ENCODE measurements around the gene CDIPT.

The CDIPT gene

DNA sequence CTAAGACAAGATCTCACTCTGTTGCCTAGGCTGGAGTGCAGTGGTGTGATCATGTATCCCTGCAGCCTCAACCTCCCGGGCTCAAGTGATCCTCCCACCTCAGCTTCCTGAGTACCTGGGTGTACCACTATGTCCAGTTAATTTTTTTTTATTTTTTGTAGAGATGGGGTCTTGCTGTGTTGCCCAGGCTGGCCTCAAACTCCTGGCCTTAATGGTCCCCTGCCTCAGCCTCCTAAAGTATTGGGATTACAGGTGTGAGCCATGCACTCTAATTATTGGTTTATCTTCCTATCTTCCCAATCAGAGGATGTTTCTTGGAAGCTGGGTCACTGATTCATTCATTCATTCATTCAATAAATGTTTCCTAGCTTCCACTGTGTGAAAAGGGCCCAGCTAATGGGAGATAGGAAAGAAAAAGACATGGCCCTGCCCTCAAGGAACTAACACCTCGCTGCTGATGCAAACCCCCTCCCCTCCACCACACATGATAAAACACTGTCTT is 45.7 kb upstream of the CDIPT start:
- DNase-seq (ENCODE audit: low read depth, low spot score), result no peak
- TF ChIP-seq, protein P1, sequence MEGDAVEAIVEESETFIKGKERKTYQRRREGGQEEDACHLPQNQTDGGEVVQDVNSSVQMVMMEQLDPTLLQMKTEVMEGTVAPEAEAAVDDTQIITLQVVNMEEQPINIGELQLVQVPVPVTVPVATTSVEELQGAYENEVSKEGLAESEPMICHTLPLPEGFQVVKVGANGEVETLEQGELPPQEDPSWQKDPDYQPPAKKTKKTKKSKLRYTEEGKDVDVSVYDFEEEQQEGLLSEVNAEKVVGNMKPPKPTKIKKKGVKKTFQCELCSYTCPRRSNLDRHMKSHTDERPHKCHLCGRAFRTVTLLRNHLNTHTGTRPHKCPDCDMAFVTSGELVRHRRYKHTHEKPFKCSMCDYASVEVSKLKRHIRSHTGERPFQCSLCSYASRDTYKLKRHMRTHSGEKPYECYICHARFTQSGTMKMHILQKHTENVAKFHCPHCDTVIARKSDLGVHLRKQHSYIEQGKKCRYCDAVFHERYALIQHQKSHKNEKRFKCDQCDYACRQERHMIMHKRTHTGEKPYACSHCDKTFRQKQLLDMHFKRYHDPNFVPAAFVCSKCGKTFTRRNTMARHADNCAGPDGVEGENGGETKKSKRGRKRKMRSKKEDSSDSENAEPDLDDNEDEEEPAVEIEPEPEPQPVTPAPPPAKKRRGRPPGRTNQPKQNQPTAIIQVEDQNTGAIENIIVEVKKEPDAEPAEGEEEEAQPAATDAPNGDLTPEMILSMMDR (IDR thresholded peaks at IDR 0.05; ENCODE audit: insufficient read depth, low read length, missing control alignments), result no peak
- POLR2A ChIA-PET, result interaction anchor here (1.1 to 1.4 kb wide), 2 partner anchors 8 to 9 kb away, joined by 4 read pairs; partner anchors contain the start of genes ASPHD1 and SEZ6L2
- no peak overlapping the region for H3K4me3 ChIP-seq (ENCODE audit: low read depth, low read length)
- CTCF ChIA-PET, result interaction anchor here (1.0 to 1.6 kb wide), 4 partner anchors 9 to 123 kb away, joined by 3 to 5 read pairs (median 4); partner anchors contain the start of gene SEZ6L2

DNA sequence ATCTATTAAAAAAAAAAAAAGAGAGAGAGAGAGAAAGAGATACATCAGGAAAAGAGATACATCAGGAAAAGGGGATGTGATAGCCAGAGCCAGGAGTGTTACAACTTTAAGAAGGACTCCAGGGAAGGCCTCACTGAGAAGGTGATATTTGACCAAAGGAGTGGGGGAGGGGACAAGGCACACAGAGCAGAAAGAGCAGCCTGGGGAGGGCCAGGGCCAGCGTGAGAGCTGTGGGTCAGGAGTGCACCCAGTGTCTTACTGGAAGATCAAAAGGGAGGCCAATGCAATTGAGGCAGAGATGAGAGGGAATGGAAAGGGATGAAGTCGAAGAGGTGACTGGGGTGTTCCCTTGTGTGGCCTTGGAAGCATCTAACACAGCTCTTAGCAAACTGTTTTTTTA is 44.9 kb upstream of the CDIPT start:
- no peak overlapping the region for H3K4me3 ChIP-seq (ENCODE audit: low read depth, low read length)
- TF ChIP-seq, protein P1 (IDR thresholded peaks at IDR 0.05; ENCODE audit: insufficient read depth, low read length, missing control alignments), result no peak
- DNase-seq (ENCODE audit: low read depth, low spot score), result no peak
- ChIA-PET CTCF (interaction anchor here (1.6 to 1.9 kb wide), 2 partner anchors 8 to 15 kb away, joined by 5 to 7 read pairs; no protein-coding TSS in a partner anchor), POLR2A (interaction anchor here (0.6 to 1.4 kb wide), 2 partner anchors 8 to 57 kb away, joined by 3 to 4 read pairs; partner anchors contain the start of gene SEZ6L2)

DNA sequence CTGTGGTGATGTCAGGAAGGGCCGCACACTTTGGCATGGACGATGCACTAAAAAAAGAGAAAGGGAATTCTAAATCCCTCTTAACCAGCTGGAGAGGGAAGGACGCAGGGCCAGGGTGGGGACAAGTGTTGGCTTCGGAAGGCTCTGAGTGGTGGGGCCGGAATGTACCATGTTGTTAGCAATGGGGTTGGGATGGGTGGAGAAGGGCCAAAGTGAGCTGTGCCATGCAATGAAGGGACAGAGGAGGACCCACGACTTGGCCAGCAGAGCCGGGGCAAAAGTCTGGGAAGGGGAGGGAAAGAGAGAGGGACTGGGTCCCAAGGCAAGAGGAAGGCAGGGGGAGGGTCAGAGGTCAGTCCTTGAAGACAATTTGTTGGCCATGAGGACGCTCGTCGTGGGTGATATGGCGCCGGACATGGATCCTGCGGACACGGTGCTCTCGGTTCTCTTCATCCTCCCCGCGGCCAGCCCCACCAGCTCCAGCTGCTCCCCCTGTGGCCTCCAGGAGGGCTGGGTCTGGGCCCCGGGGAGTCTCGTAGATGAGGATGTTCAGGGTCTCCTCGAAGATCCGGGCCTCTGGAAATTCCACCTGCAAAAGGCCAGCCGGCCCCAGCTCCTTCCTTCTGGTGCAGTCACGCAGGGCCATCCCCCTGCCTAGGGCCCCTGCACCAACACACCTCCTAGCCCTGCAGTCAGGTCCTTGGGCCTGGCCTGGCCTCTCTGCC is 43.7 kb upstream of the CDIPT start:
- ChIA-PET CTCF (interaction anchor here (1.9 kb wide), 1 partner anchor 10 kb away, joined by 7 read pairs; no protein-coding TSS in a partner anchor), POLR2A (no interaction called here)
- no peak for DNase-seq (ENCODE audit: low read depth, low spot score)
- H3K4me3 ChIP-seq (ENCODE audit: low read depth, low read length), result no peak overlapping the region
- TF ChIP-seq, protein P1 (IDR thresholded peaks at IDR 0.05; ENCODE audit: insufficient read depth, low read length, missing control alignments), result no peak

DNA sequence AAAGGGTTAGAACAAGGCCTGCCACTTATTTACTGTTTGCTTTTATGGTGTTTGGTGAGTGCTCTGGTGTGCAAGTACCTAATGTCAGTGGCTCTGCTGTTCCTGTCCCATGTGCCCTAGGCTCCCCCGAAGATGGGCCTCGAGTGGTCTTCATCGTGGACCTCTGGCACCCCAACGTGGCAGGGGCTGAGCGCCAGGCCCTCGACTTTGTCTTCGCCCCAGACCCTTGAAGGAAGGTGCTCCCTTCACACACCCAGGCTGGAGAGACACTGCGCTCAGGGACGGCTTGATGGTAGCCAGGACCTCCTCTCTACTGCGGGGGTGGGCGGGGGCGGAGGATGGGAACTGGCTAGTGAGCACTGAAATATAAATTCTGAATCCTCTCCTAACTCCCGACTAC is 42.6 kb upstream of the CDIPT start:
- no peak overlapping the region for H3K4me3 ChIP-seq (ENCODE audit: low read depth, low read length)
- TF ChIP-seq, protein P1 (IDR thresholded peaks at IDR 0.05; ENCODE audit: insufficient read depth, low read length, missing control alignments), result no peak
- DNase-seq (ENCODE audit: low read depth, low spot score), result no peak
- ChIA-PET POLR2A (no interaction called here), CTCF (no interaction called here)

DNA sequence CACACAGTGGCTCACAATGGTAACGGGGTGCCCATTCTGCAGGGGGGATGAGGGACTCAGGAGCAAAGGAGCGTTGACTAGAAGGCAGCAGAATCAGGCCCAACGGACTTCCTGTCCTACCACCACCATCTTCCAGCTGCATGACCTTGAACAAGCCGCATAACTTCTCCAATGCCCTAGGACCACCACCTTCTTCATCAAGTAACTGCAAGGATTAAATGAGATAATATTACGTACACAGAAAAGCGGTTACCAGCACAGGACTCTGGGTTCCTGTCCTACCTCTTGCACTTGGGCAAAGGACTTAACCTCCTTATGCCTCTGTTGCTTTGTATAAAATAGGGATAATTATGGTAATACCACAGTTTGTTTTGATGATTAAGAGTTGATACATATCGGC is 41.9 kb upstream of the CDIPT start:
- no peak for DNase-seq (ENCODE audit: low read depth, low spot score)
- CTCF ChIA-PET, result no interaction called here

DNA sequence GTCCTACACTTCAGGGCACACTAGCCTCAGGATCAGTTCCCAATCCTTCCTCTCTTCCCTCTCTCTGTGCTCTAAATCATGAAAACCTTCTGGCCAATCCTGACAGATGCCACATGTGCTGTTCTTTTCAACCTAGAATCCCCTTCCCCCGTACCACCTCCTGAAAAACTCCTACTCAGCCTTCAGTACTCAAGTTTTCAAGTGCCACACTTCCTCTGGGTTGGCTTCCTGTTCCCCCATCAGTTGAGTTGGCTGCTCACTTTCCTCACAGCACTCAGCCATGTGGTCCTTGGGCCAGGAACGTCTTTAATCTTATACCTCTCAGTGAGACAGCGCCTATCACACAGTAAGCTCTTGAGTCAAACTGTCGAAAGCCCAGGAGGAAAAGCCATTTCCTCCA is 40.6 kb upstream of the CDIPT start:
- TF ChIP-seq, protein P1 (IDR thresholded peaks at IDR 0.05; ENCODE audit: insufficient read depth, low read length, missing control alignments), result no peak
- ChIA-PET POLR2A (no interaction called here), CTCF (no interaction called here)
- DNase-seq (ENCODE audit: low read depth, low spot score), result no peak
- H3K4me3 ChIP-seq (ENCODE audit: low read depth, low read length), result no peak overlapping the region

More for the DNA sequence above, 41.9 kb upstream of the CDIPT start:
- TF ChIP-seq, protein P1 (IDR thresholded peaks at IDR 0.05; ENCODE audit: insufficient read depth, low read length, missing control alignments), result no peak
- POLR2A ChIA-PET, result no interaction called here
- no peak overlapping the region for H3K4me3 ChIP-seq (ENCODE audit: low read depth, low read length)

Measured in AG04449 (cell line).